Fibroblast of skin of abdomen (primary cell): ENCODE measurements around the gene PARVB.

ENCODE experiments used
- DNase-seq: peaks from one replicate; pipeline ENCODE4 v3.0.0-alpha.2; 2013

The PARVB gene

DNA sequence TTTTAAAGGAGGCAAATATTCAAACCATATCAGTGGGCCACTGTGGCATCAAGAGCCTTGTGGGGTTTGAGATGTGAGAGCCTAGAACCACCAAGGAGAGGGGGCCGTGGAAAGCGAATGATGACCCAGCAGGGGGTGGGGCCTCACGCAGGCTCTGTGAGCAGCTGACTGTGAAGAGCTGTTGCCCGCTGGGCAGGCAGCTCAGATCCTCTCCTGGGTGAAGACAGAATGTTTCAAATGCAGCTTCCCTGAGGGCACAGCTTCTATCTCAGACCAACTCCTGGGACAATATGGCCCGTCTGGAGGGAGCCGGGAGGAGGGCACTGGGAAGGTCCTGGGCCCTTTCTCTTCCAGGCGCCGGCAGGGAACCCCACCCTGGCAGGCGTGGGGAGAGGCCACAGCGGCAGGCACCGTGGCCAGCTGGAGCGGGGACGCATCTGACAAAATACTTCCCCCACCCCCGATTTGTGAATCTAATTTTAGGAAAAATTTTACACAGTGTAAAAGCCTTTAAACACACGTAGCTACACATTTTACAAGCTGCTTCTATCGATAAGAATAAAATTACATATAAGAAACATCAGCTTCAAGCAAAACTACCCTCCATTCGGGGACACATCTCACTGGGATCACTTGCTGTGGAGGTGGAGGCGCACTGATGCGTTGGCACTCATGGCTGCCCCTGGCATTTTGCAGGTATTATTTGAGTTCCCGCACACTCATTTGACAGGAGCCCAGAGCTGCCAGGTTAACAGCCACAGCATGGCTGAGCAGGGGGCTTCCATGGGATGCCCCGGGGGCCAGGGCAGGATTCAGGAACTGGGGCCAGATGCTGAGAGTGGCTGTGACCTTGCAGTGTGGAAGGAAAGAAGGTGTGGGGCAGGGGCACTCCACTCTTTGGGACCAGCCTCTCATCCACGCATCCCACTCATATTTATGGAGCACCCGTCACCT is 196.9 kb downstream of the PARVB start:
- no peak for DNase-seq

- no peak for DNase-seq
These were observed 197.8 kb downstream of the PARVB start for GRCh38 chr22:44221710-44222475.
